Measurements from ENCODE around the gene SRR. TPM values are rescaled to one million over a fixed set of nuclear protein-coding genes. Genes with fewer than 3 reads are reported as not detected.
A peak's percentile ranks its signal among the peaks of the same experiment; 100 is the strongest.
"Not testable (repeated sequence)": the region's sequence is repeated elsewhere in the genome, so short reads cannot be mapped to it uniquely, and the experiment has no call there.

The SRR gene
- 64.4 and 65.5 TPM in 2 replicates for total RNA-seq (2014; rRNA removed)
- polyA plus RNA-seq (2012), result 42.3 TPM

GRCh38 chr17:2303204-2304188 lies at the start of gene SRR, which contains the start of gene SMG6:
Gene SRR (plus strand): TSS chr17:2303950. CDS start chr17:2315561, 11,611 bp downstream.
Gene SMG6 (minus strand): TSS chr17:2303785. CDS start chr17:2303720, 65 bp downstream.
- peak; percentile 85 for DNase-seq (ENCODE audit: low read depth)

GRCh38 chr17:2258830-2259229 lies 44.9 kb upstream of the SRR start:
- DNase-seq (ENCODE audit: low read depth), result not testable (repeated sequence)

GRCh38 chr17:2259769-2260536 lies 43.8 kb upstream of the SRR start:
- peak; percentile 38 for DNase-seq (ENCODE audit: low read depth)

- peak; percentile 70 for DNase-seq (ENCODE audit: low read depth)
Measured at GRCh38 chr17:2262135-2262587, 41.6 kb upstream of the SRR start.

- DNase-seq (ENCODE audit: low read depth), result no peak
Measured at GRCh38 chr17:2263183-2264066, 40.3 kb upstream of the SRR start.

GRCh38 chr17:2264067-2264860 lies 39.5 kb upstream of the SRR start:
- DNase-seq (ENCODE audit: low read depth), result peak; percentile 27

GRCh38 chr17:2265166-2265565 lies 38.6 kb upstream of the SRR start:
- not testable (repeated sequence) for DNase-seq (ENCODE audit: low read depth)

- no peak for DNase-seq (ENCODE audit: low read depth)
Measured at GRCh38 chr17:2266045-2266864, 37.5 kb upstream of the SRR start.

- no peak for DNase-seq (ENCODE audit: low read depth)
Measured at GRCh38 chr17:2266865-2267228, 36.9 kb upstream of the SRR start.

- DNase-seq (ENCODE audit: low read depth), result no peak
Measured at GRCh38 chr17:2267354-2267753, 36.4 kb upstream of the SRR start.

GRCh38 chr17:2271985-2272702 lies 31.6 kb upstream of the SRR start:
- DNase-seq (ENCODE audit: low read depth), result no peak

GRCh38 chr17:2274414-2274813 lies 29.3 kb upstream of the SRR start:
- DNase-seq (ENCODE audit: low read depth), result no peak

- no peak for DNase-seq (ENCODE audit: low read depth)
Measured at GRCh38 chr17:2275722-2276121, 28.0 kb upstream of the SRR start.

- no peak for DNase-seq (ENCODE audit: low read depth)
Measured at GRCh38 chr17:2277429-2278170, 26.1 kb upstream of the SRR start.

- DNase-seq (ENCODE audit: low read depth), result no peak
Measured at GRCh38 chr17:2279707-2280106, 24.0 kb upstream of the SRR start.

- DNase-seq (ENCODE audit: low read depth), result peak; percentile 84
Measured at GRCh38 chr17:2282297-2282873, 21.4 kb upstream of the SRR start.

GRCh38 chr17:2283302-2283701 lies 20.4 kb upstream of the SRR start:
- no peak for DNase-seq (ENCODE audit: low read depth)
